Activated T-helper 1 cell treated with Interleukin-2 at 50 U/mL for 16 hours (primary cell): ENCODE results near the gene PARP2.
"Not testable (repeated sequence)": the region's sequence is repeated elsewhere in the genome, so short reads cannot be mapped to it uniquely, and the experiment has no call there.

Source experiments
- DNase-seq: peaks from one replicate; pipeline ENCODE4 v3.0.0-alpha.2; 2020; ENCODE audit warnings: low read depth

PARP2 gene, protein sequence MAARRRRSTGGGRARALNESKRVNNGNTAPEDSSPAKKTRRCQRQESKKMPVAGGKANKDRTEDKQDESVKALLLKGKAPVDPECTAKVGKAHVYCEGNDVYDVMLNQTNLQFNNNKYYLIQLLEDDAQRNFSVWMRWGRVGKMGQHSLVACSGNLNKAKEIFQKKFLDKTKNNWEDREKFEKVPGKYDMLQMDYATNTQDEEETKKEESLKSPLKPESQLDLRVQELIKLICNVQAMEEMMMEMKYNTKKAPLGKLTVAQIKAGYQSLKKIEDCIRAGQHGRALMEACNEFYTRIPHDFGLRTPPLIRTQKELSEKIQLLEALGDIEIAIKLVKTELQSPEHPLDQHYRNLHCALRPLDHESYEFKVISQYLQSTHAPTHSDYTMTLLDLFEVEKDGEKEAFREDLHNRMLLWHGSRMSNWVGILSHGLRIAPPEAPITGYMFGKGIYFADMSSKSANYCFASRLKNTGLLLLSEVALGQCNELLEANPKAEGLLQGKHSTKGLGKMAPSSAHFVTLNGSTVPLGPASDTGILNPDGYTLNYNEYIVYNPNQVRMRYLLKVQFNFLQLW

DNA sequence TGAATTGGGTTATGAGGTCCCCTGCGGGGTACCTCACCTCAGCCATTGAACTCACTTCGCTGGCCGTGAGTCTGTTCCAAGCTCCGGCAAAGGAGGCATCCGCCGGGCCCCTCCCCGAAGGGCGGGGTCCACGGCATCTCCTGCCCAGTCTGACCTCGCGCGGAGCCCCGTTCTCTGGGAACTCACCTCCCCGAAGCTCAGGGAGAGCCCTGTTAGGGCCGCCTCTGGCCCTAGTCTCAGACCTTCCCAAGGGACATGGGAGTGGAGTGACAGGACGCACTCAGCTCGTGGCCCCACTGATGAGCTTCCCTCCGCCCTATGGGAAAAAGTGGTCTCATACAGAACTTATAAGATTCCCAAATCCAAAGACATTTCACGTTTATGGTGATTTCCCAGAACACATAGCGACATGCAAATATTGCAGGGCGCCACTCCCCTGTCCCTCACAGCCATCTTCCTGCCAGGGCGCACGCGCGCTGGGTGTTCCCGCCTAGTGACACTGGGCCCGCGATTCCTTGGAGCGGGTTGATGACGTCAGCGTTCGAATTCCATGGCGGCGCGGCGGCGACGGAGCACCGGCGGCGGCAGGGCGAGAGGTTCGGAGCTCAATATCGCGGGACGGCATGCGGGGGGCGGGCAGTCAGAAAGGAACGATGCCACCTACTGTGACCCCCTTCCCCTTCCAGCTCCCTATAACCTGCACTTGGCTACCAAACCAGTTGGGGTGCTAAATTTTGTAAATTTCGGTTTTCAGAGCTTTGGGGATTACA, at the start of gene PARP2:
Gene PARP2 (plus strand): TSS at position 544 of the 770 bp plus-strand sequence. CDS start 7 bp downstream, at position 551.
- peak; percentile 79 for DNase-seq

DNA sequence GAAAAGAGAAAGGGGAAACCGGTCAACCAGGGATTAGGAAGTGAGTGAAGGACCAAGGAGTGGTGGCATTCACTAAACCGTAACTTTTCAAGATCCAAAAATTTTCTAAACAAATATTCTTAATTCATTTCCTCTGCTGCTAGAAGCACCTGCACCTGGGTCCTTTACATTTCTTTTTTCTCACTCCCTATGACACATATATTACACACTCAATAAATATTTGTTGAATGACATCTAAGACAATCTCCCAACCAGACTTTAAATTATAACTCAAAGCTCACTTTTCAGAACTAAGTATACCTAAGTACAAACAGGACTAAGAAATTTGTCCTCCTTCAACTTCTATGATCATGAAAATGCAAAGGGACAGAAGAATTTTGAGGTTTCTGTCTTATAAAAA, 48.8 kb upstream of the PARP2 start:
- no peak for DNase-seq

GRCh38 chr14:20295067-20295466, 48.4 kb upstream of the PARP2 start:
- DNase-seq, result no peak

DNA sequence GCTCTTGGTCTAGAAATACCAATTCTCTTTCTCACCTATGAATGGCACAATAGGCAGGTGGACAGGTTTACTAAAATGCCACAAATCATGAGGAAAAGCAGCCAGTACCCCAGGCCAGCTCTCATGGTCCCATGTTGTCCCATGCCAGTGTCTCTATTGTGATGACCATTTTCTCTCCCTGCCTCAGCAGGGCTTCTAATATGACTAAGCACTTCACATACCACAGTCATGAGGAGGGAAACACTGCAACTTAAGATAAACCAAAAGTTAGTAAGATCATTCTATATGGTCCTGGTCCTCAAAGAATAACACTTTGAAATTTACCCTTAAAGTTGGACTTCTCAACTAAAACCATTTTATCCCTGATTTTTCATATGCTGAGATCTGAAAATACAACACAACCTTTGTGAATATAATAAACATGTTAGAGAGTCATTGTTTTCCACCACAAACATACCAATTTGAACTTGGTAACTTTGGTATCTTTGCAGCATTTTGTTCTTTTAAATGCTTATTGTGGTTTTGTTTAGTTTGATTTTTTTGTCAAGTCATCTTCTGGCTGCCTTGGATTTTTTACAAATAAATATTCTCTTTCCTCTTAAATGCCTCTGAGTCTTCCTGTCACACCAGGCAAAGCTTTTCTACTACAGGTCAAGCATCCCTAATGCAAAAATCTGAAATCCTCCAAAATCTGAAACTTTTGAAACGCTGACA, 41.2 kb upstream of the PARP2 start:
- DNase-seq, result no peak

- DNase-seq, result peak; percentile 82
Measured at GRCh38 chr14:20305265-20306078, 38.0 kb upstream of the PARP2 start, which contains the start of gene TTC5. Gene TTC5 (minus strand): TSS chr14:20305951. CDS start chr14:20305937, 14 bp downstream.

DNA sequence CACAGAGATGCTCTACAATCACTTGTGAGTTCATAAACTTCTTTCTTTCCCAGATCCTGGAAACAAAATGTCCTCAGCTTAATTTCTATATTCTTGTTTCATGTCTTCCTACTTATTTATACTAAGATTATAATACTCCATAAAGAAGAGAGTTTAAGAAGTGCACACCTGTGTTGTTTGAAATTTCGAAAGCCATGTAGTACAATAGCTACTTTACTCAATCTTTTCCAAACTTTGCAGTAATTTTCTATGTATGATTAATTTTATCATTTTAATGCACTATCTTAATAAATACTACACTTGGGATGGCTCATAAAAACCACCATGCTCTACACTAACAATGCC, 37.4 kb upstream of the PARP2 start:
- DNase-seq, result no peak

GRCh38 chr14:20314026-20314425, 29.4 kb upstream of the PARP2 start:
- no peak for DNase-seq

GRCh38 chr14:20317720-20318119, 25.7 kb upstream of the PARP2 start:
- DNase-seq, result no peak

DNA sequence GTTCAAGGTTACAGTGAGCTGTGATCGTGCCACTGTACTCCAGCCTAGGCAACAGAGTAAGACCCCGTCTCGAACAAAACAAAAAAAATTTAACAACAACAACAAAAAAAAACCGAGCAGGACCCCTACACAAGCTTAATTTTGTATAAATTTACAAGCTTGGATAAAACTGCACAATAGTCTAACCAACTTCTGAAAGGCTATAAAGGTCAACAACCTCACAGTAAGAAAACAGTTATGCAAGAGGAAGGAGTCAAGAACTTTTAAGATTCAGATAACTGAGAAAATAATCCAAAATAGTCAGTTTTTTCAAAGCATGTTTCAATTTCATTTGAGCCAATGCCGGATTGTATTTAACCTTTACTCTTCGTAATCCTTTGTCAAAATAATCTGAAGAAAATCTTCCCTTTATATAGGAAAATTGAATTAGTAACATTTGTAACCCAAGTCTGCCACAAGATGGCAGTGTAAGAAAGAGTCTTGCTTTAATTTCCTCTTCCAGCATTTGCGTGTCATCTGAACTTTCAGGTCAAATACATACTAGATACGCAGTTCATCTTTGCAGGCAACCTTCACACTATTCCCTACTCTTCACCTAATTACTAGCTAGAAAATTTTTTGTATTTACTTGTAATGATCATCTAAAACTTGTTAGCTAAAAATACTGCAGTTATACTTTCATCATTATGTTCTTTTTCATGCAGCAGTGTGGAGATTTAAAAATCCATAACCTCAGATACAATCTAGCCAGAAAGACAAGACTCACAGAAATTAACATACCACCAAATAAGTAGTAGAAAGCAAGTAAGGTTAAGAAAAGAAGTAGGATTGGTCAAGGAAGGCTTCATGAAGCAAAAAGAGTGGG, 16.2 kb upstream of the PARP2 start:
- DNase-seq, result no peak

- DNase-seq, result no peak
Measured at GRCh38 chr14:20328705-20329104, 14.7 kb upstream of the PARP2 start.

DNA sequence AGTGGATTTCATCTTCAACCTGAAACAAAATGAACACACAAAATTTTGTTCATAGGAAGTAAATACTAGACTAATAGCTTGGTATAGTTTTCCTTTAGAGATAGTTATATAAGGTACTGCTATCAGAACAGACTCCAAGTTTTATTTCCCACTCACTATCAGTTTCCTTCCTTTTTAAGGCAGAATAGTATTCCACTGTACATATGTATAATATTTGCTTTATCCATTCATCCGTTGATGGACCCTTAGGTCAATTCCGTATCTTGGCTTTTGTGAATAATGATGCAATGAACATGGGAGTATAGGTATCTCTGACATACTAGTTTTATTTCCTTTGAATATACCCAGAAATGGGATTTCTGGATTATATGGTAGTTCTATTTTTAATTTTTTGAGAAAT, 14.1 kb upstream of the PARP2 start:
- DNase-seq, result no peak

DNA sequence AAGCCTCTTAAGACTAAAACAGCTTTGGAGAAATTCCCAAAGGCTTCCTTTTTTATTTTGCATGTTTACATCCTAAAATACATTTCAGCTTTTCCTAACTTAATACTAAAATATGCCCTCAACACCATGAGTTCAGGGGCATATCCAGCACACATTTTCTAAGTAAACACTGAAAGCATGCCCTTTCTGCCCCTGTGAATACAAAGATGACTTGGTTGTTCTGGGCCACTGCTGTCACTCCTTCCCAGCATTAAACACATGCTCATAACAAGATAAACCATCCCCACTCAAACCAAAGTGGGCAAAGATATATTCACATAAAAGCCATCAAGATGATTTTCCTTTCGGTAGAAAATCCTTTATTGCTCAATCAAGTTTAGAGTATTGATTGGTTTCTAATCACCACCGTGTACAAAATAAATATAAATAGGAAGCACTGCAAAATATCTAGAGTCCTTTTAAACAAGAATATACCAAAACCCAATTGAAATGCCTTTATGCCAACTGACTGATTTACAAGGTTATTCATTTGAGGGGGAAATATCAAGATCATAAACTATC, 12.3 kb upstream of the PARP2 start:
- no peak for DNase-seq

GRCh38 chr14:20332431-20332787, 11.0 kb upstream of the PARP2 start:
- no peak for DNase-seq

- peak; percentile 4 for DNase-seq
Measured at GRCh38 chr14:20332788-20333493, 10.5 kb upstream of the PARP2 start, which contains the start of gene CCNB1IP1. Gene CCNB1IP1 (minus strand): TSS chr14:20333279. CDS start chr14:20316523, 16,756 bp downstream.

DNA sequence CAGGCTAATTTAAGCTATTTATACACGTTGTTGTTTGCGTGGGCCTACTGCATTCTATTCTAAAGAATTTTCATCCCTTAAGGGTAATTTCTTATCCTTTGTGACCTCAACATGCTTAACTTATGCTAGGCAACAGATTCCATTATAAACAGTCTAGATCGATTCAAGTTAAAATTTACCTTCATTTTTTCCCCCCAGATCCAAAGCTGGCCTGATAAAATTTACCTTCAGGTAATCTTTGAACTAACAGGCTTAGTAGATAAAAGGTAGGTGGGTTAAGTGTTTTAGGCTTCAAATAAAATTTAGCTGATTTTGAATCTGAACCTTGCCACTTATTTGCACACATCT, 10.0 kb upstream of the PARP2 start:
- DNase-seq, result no peak

DNA sequence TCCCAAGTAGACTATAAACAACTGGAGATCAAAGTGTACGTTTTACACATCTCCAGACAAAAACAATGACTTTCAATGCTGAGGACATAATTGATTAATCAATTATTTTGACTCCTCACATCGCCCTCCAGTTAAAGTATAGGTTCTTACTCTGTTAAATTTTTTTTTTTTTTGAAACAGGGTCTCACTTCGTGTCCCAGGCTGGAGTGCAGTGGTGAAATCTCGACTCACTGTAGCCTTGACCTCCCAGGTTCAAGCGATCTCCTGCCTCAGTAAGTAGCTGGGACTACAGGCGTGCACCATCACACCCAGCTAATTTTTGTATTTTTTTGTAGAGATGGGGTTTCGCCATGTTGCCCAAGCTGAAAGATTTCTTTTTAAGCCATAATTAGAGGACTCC, 9.4 kb upstream of the PARP2 start:
- DNase-seq, result no peak

- not testable (repeated sequence) for DNase-seq
Measured at GRCh38 chr14:20341032-20341431, 2.4 kb upstream of the PARP2 start.

DNA sequence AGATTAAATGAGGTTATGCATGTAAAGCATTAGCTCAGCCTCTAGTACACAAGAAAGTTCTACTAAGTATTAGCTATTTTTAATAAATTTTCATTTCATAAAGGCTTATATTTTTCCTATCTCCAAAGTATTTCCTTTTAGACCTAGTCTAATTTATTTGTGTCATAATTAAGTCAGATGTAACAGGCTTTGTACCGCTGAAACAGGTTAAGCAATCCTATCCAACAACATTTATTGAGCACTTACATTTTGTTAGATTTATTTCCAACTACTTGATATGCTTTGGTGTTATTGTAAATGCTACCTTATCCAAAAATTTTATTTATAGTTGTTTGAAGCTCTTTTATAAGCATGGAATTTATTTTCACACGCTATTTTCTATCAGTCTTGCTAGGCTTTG, 1.8 kb upstream of the PARP2 start:
- no peak for DNase-seq

- no peak for DNase-seq
Measured at GRCh38 chr14:20343862-20344220, 406 bp downstream of the PARP2 start.

DNA sequence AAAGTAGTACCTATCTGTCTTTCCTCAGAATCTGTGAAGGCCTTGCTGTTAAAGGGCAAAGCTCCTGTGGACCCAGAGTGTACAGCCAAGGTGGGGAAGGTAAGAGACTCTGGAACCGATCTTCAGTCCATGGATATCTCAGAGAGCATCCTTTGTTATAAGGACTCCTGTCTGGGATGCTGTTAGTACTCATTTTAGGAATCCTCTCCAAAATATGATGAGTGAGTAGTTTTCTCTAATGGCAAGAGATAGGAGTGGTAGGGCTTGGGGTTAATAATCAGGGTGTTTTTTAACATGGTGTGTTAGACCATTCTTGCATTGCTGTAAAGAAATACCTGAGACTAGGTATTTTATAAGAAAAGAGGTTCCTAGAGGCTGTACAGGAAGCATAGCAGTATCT, 1.9 kb downstream of the PARP2 start:
- no peak for DNase-seq
